Measurements from ENCODE around the gene KRT81.

The KRT81 gene

GRCh38 chr12:52291267-52291935 lies at the start of gene KRT81:
TSS of gene KRT81 (minus strand) at chr12:52291534. CDS start at chr12:52291465, 69 bp downstream.
- no peak for DNase-seq

DNA sequence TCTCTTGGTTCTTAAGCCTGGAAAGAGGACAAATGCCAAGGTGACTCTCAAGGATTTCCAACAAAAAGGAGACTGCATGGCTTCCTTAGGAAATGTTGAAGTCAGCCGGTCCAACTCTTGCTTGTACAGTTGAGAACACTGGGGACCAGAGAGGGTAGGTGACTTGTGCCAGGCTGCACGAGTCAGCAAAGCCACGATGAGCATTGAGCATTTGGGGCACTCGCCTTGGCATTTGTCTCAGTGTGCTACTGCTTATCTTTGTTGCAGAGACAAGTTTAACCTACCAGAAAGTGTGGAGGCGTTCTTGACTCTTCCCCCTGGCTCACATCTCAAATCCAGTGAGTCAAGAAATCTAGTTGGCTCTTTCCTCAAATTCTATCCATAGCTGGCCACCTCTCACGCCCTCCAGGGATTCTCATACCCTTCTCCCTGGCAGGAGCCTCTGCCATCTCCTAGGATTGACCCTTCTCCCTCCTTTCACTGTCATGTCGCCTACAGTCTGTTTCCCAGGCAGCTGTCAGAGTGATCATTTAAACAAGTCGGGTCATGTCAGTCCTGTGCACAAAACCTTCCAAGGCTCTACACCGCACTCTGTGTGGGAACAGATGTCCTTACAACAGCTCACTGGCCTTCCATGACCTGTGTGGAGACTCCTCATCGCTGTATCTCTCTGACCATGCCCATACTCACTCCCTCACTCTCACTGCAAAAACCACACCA lies 47.1 kb upstream of the KRT81 start:
- peak; percentile 24 for DNase-seq

GRCh38 chr12:52337054-52337453 lies 45.7 kb upstream of the KRT81 start:
- DNase-seq, result no peak

DNA sequence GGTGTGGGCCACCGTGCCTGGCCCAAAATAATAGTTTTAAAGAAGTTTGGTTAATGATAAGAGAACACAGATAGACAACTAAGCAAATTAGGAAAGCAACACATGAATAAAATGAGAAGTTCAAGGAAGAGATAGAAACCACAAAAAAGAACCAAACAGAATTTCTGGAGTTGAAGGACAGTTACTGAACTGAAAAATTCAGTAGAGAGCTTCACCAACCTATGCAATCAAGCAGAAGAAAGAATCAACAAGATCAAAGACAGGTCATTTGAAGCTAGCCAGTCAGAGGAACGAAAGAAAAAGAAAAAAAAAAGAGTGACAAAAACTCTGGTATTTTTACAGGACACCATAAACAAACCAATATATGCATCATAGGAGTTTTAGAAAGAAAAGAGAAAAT lies 45.3 kb upstream of the KRT81 start:
- DNase-seq, result no peak

DNA sequence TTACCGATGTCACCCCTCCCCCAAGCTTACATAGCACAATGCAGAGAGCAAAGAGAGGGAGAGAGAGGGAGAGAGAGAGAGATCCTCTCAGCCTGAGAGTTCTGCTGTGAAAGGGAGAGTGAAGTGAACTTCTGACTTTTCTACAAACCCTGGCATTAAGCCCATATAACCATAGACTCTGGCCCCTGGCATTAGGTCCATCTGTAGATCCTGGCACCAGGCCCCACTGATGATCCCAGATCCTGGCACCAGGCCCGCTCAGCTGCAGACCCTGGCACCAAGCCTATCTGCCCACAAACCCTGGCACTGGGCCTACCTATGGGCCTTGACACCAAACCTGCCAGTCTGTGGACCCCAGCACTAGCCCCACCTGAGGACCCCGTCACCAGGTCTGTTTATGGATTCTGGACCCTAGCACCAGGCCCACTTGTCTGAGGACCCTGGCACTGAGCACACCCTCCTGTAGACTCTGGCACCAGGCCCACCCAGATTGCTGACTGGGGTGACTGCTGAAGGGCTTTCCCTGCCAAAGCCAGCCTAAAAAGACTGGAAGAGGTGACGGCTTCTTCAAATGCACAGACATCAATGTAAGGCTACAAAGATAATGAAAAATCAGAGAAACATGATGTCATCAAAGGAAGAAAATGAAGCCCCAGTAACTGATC lies 44.4 kb upstream of the KRT81 start:
- DNase-seq, result peak; percentile 22

DNA sequence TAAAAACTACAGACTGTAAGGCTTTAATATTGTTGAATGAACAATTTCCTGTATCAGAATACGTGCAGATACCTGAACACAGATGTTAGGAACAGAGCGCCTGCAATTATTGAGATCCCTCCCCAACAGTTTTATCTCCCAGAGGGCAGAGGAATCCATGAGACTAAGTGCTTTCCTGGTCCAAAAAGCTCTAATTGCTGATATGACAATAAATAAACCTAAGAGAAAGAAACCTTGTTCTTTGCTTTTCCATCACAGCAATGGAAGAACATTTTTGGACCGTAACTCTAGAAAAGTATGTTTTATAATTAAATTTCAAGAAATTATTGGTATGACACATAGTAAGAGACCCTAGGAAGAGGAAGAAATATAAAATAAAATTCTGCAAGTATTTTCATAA lies 42.9 kb upstream of the KRT81 start:
- DNase-seq, result no peak

GRCh38 chr12:52333321-52333720 lies 42.0 kb upstream of the KRT81 start:
- DNase-seq, result no peak

DNA sequence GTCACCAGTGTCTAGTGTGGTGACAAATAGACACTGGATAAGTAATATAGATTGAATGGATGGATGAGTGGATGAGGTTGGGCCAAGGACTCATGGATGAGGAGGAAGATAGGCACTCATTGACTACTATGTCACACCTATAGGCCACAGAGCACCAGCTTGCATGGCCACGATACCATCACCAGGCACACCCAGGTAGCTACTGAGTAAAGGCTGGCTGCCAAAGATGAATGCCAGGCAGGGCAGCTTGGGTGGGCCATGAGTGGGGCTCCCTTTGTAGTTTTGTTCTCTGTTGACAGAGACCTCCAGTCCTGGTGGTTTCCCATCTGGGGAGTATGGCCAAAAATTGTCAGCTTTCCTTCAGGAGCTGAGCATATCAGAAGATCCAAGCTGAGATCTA lies 41.0 kb upstream of the KRT81 start:
- DNase-seq, result peak; percentile 5

DNA sequence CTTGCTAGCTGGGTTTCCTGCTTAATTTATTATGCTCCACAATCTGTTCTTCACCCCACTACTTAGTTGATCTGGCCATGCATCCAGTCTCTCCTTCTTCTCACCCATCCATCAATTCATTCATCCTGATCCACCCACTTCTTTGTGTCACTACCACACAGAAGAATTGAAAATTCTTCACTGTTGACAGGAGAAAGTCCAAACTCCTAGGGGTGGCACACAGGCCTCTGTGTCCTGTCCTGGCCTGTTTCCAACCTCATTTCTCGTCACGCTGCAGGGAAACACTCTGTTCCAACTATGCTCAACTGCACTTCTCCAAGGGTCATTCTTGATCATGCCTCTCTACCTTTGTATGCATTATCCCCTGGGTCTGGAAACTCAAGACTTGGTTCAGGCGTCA lies 40.5 kb upstream of the KRT81 start:
- DNase-seq, result peak; percentile 9

DNA sequence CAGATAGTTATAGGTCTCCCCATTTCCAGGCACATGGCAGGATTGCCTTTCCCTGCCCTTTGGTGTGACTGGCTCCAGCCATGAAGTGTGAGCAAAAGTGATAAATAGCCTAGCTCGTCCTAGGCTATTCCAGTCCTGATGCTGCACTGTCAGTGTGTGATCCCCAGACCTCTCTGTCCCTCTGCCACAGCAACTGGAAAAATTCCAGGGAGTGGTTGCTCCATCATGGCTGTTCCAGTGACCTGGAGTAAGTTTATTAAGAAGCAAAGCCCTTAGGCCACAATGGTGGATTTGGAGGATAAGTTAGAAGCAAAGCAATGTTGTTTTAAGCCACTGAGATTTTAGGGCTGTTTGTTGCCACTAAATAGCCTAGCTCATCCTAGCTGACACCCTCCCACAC lies 39.7 kb upstream of the KRT81 start:
- DNase-seq, result peak; percentile 36

DNA sequence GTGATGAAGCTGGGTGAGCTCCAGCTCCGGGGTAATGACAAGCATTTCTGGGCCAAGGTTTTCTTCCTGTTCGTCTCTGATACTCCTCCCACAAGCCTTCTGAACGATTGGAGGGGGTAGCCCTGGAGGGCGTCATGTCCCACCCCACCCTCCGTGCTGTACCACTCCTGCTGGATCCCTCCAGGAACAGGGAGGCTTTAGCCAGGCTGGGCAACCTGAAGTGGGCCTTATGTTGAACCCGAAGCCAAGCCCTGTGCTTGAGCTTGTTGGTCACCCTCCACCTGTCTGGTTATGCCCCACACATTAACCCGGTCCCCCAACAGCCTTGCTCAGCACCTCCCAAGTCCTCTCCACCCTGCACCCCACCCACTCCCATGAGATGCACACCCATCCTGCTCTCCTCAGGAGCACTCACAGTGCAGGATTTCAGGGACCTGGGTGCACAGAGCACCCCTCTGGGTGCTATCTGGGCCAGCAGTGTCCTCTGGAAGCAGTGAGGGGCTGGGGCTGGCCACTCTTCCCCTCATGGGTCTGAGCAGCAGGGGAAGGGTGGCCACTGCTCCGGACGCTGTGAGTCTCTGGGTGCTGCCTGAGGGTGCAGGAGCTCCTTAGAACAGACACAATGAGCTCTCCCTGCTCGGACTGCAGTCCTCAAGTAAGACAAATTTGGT lies 36.6 kb upstream of the KRT81 start:
- peak; percentile 45 for DNase-seq

GRCh38 chr12:52327052-52327829 lies 35.9 kb upstream of the KRT81 start:
- peak; percentile 91 for DNase-seq

DNA sequence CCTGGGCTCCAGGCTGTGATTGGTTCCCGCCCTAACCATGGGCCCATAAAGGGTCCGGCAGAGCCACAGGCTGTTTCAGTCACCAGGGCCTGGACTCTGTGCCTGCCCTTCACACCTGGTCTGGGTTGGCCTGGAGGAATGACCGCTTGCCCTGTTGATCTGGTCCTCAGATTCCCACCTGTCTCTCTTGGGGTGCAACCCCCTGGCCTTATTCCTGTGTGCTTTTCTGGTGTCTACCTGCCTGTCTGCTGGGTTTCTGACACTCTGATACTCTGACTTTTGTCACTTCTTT lies 32.8 kb upstream of the KRT81 start:
- DNase-seq, result peak; percentile 16

DNA sequence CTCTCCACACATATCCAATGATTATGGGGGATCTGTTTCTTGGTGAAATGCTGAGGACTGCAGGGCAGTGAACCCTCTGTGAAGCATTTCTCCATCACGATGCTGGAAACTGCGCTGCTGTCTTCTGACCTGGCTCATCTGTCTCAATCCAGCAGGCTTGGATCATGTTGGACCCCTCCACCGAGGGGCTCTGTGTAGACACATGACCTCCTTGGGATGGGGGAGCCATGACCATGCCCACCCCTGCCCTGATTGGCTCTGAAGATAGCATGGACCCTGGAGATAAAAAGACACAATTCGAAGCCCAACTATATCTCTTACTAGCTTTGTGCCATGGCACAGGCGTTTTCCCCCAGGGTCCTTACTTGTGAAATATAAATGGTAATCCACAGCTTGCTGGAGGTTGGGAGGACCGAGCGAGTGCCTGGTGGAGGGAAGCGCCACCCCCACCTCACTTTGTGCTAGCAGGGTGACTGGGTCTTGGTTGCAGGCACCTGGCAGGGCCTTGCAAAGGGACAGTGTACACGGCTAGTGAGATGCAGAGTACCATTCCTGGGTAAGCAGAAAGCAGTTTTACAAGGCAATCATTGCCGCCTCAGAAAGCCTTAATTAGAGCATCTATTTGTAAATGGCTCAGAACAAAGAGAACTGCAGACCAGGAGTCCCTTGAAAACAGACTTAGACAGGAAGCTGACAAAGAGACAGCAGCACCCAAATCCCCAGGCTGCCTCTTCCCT lies 32.2 kb upstream of the KRT81 start:
- DNase-seq, result peak; percentile 51

- peak; percentile 52 for DNase-seq
Measured at GRCh38 chr12:52323001-52323400, 31.7 kb upstream of the KRT81 start.

GRCh38 chr12:52322069-52322468 lies 30.7 kb upstream of the KRT81 start:
- DNase-seq, result peak; percentile 21

DNA sequence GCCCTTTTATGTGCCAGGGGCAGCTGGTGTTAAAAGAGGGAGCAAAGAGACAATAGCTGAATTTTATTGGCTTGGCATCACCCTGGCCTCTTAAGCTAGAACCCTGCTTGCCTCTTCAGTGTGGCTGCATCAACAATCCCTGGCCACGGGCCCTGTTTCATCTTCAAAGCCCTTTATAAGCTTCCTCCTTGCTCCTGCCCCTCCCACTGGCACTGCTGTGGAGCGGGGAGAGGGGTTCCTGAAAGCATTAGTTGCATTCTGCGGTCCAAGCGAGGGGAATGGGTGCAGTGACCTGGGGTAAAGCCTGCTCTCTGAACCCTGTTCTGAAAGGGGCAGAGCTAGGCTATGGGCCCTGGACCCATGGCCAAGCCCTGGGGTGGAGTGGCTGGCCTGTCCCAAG lies 30.1 kb upstream of the KRT81 start:
- DNase-seq, result peak; percentile 31

DNA sequence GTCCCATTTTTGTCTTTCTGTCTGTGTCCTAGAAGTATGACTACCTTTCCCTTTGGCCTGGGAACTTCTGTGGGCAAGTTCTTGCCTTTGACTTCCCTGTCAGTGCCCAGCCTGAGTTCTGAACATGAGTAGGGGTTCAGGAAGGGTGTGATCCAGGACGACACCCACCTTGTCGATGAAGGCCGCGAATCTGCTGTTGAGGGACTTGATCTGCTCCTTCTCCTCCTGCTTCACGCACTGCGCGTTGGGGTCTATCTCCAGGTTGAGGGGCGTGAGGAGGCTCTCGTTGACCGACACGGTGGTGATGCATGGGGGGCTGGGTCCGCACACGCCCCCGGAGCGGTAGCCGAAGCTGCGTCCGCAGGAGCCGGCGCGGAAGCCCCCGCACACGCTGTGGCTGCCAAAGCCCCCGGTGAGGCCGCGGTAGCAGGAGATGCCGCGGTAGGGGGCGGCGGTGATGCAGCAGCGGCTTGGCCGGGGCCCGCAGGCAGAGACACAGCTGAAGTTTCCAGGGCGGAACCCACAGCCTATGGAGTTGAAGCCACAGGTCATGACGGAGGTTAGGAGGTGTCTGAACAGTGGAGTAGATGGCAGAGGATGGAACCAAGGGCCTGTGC lies 29.6 kb upstream of the KRT81 start, which contains the start of gene KRT83:
KRT83 (minus strand) TSS at position 615 of the 617 bp plus-strand sequence; CDS start at position 552, 63 bp downstream.
- peak; percentile 21 for DNase-seq

GRCh38 chr12:52319097-52319496 lies 27.8 kb upstream of the KRT81 start:
- DNase-seq, result peak; percentile 51

- peak; percentile 21 for DNase-seq
Measured at GRCh38 chr12:52318241-52318990, 27.1 kb upstream of the KRT81 start.

Data from activated effector memory CD4-positive, alpha-beta T cell treated with anti-CD3 and anti-CD28 coated beads, Interleukin-2, amount 50 U/mL, for 16 hours (primary cell).